Raji (cell line): Measurements from ENCODE around the gene HNRNPA2B1.

Experiments
- POLR2A ChIP-seq: IDR thresholded peaks from 2 replicates; pipeline ENCODE4 v1.6.1; 2011; ENCODE audit warnings: low read depth, low read length, control low read depth; ENCODE audit not compliant: insufficient read depth

HNRNPA2B1 gene

GRCh38 chr7:26157520-26158105 is 42.9 kb downstream of the HNRNPA2B1 start:
- TF ChIP-seq POLR2A = no peak

GRCh38 chr7:26156451-26157420 is 43.8 kb downstream of the HNRNPA2B1 start:
- no peak for TF ChIP-seq POLR2A

GRCh38 chr7:26155531-26156375 is 44.8 kb downstream of the HNRNPA2B1 start:
- TF ChIP-seq POLR2A = no peak

GRCh38 chr7:26153823-26154783 is 46.4 kb downstream of the HNRNPA2B1 start:
- TF ChIP-seq POLR2A = no peak

GRCh38 chr7:26153241-26153822 is 47.2 kb downstream of the HNRNPA2B1 start:
- no peak for TF ChIP-seq POLR2A

DNA sequence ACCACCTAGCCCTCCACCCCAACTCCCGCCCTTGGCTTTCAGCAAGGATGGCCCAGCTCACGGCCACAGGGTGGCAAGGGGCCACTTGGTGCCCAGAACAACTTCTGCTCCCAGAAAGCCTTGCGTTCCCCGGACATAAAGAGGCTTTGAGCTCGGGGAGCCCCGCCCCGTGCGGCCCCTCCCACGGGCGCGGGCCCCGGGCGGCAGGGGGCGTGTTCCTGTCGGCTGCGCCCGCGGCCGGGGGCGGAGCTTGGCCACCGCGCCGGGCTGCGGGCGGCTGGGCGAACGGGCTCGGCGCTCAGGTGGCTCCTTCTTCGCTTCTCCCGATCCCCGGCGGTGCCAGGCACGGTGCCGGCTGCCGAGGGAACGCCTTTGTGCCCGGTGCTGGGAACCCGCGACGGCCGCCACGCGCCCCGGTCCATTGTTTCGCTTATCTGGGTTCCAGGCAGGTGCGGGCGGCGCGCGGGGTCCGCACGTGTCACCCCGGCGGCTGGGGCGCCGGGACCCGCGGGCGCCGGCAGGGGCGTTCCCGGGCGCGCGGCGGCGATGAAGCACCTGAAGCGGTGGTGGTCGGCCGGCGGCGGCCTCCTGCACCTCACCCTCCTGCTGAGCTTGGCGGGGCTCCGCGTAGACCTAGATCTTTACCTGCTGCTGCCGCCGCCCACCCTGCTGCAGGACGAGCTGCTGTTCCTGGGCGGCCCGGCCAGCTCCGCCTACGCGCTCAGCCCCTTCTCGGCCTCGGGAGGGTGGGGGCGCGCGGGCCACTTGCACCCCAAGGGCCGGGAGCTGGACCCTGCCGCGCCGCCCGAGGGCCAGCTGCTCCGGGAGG is 48.4 kb downstream of the HNRNPA2B1 start, which contains the start of gene NFE2L3:
TSS of gene NFE2L3 (plus strand) at position 246 of the 829 bp plus-strand sequence. CDS start at position 547, 301 bp downstream.
- peak; percentile 84 for TF ChIP-seq POLR2A

DNA sequence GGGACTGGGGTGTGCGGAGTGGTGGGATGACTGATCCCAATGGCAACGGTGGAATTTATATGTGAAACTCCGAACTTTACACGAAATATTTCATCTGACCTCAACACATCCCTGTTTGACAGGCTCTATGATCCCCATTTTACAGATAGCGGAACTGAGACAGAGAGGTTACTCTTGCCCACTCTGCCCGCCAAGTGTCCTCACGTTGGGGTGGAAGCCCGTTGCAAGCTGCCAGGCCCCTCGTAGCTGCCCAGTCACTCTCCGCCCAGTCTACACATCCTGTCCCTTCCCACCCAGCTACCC is 48.9 kb downstream of the HNRNPA2B1 start:
- TF ChIP-seq POLR2A = no peak

- no peak for TF ChIP-seq POLR2A
Observed at GRCh38 chr7:26151096-26151495, 49.5 kb downstream of the HNRNPA2B1 start.

DNA sequence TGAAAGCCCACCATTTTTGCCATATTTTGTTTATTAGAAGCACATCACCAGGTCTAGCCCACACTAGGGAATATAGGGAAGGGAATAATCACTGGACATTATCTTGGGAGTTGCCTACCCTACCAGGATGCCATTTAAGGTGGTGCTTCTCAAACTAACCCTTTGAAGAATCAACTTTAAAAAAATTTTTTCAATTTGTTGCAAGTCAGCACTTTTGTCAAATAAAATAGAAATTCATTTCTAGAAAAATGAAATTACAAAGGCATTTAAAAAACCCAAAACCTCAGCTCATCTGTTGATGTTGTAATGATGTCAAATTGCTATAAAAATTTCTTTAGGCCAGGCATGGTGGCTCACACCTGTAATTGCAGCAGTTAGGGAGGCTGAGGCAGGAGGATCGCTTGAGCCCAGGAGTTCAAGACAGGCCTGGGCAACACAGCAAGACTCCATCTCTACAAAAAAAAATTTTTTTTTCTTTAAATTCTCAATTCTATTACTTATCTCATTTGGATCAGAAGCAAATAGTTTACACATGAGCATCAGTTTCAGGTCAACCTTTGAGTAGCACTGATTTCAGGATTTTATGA is 51.1 kb downstream of the HNRNPA2B1 start:
- TF ChIP-seq POLR2A = no peak

- no peak for TF ChIP-seq POLR2A
Observed at GRCh38 chr7:26147030-26147429, 53.5 kb downstream of the HNRNPA2B1 start.

DNA sequence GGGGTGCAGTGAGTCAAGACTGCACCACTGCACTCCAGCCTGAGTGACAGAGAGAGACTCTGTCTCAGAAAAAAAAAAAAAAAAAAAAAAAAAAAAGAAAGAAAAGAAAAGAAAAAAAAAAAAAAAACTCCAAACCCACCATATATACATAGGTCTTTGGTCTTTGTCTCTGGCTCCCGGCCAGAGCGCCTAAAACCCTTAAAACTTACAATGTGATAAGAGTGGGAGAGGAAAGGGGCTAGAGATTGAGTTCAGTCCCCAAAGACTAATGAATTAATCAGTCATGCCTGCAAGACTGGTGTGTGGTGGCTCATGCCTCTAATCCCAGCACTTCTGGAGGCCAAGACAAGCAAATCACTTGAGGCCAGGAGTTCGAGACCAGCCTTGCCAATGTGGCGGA is 55.3 kb downstream of the HNRNPA2B1 start:
- TF ChIP-seq POLR2A = no peak

- no peak for TF ChIP-seq POLR2A
Observed at GRCh38 chr7:26144184-26145080, 56.1 kb downstream of the HNRNPA2B1 start.
